SU-DHL-6 (cell line): ENCODE measurements around the gene GCN1.

Experiments used
- H2AFZ ChIP-seq: fragments of 200-600 bp; sonication (generic); 2 replicates; pipeline ENCODE4 v1.6.1; 2014; ENCODE audit warnings: low read depth, mild to moderate bottlenecking, moderate library complexity, mixed read lengths, antibody characterized with exemption, low read length; ENCODE audit not compliant: severe bottlenecking
- H3F3A ChIP-seq: fragments of 200-600 bp; shearing (Covaris generic); 2 replicates; pipeline ENCODE4 v1.6.0; 2016; ENCODE audit warnings: antibody characterized with exemption, mild to moderate bottlenecking; ENCODE audit not compliant: insufficient read depth
- H3K27ac ChIP-seq: fragments of 200-600 bp; sonication (generic); 2 replicates; pipeline ENCODE4 v1.5.1; 2016; ENCODE audit warnings: low read depth, mild to moderate bottlenecking, low read length, moderate library complexity, mixed read lengths
- H3K27me3 ChIP-seq: fragments of 200-600 bp; sonication (generic), shearing (Covaris generic); 2 replicates; pipeline ENCODE4 v1.6.0; 2014; ENCODE audit warnings: mild to moderate bottlenecking, low read length
- H3K36me3 ChIP-seq: fragments of 200-600 bp; sonication (generic); 2 replicates; pipeline ENCODE4 v1.6.1; 2014; ENCODE audit warnings: mild to moderate bottlenecking, low read length, mixed read lengths
- H3K4me2 ChIP-seq: fragments of 300-600, 200-600 bp; shearing (Covaris generic), sonication (generic); 2 replicates; pipeline ENCODE4 v1.6.0; 2014; ENCODE audit warnings: low read length, low read depth, mild to moderate bottlenecking; ENCODE audit not compliant: poor library complexity, severe bottlenecking
- H3K4me3 ChIP-seq: fragments of 200-600 bp; sonication (generic); 2 replicates; pipeline ENCODE4 v1.5.1; 2014; ENCODE audit warnings: antibody characterized with exemption, low read length, mild to moderate bottlenecking, mixed read lengths; ENCODE audit not compliant: insufficient read depth, poor library complexity, severe bottlenecking
- H3K79me2 ChIP-seq: fragments of 200-600 bp; sonication (generic); 2 replicates; pipeline ENCODE4 v1.6.1; 2014; ENCODE audit warnings: mild to moderate bottlenecking, low read length, moderate library complexity; ENCODE audit not compliant: insufficient read depth
- H3K9ac ChIP-seq: fragments of 200-600 bp; sonication (generic); 2 replicates; pipeline ENCODE4 v1.7.0; 2014; ENCODE audit warnings: mild to moderate bottlenecking, low read length
- H3K9me2 ChIP-seq: fragments of 200-600 bp; sonication (generic); replicated peaks from 2 replicates; pipeline ENCODE4 v1.6.1; 2014; ENCODE audit warnings: low read length; ENCODE audit not compliant: insufficient read depth
- H3K9me3 ChIP-seq: fragments of 200-600 bp; sonication (generic); 2 replicates; pipeline ENCODE4 v1.6.1; 2014; ENCODE audit warnings: low read length, mixed read lengths; ENCODE audit not compliant: insufficient read depth
- H4K20me1 ChIP-seq: fragments of 200-600 bp; sonication (generic); 2 replicates; pipeline ENCODE4 v1.6.1; 2014; ENCODE audit warnings: low read depth, mild to moderate bottlenecking, antibody characterized with exemption, low read length, moderate library complexity, mixed read lengths
- CTCF ChIP-seq: fragments of 200-600 bp; sonication (generic); IDR thresholded peaks from one replicate; pipeline ENCODE4 v1.5.1; 2017; ENCODE audit warnings: antibody characterized with exemption, mild to moderate bottlenecking, low read length, moderate library complexity; ENCODE audit not compliant: insufficient read depth, poor library complexity, severe bottlenecking
- EZH2phosphoT487 ChIP-seq: fragments of 200-600 bp; sonication (generic), shearing (Covaris generic); conservative IDR thresholded peaks from 2 replicates; pipeline ENCODE4 v1.6.1; 2018; ENCODE audit warnings: mild to moderate bottlenecking, antibody characterized with exemption, low read length, moderate library complexity, mixed read lengths

The GCN1 gene

GRCh38 chr12:120110550-120111501, 83.7 kb downstream of the GCN1 start:
- Histone ChIP-seq H3K9ac (peak overlapping the region; percentile 56), H3K79me2 (peaks cover 99% of the 10 kb centered on the region), H4K20me1 (peaks cover 7% of the 10 kb centered on the region; the same call in 1 of the 2 replicates), H3K9me3 (no peaks in the 10 kb centered on the region), H3K36me3 (no peaks in the 10 kb centered on the region; the same call in 1 of the 2 replicates), H3F3A (peaks cover 14% of the 10 kb centered on the region), H2AFZ (no peak overlapping the region), H3K9me2 (no peaks in the 10 kb centered on the region), H3K4me2 (peak overlapping the region; percentile 63), H3K27me3 (no peaks in the 10 kb centered on the region), H3K27ac (peak overlapping the region; percentile 88), H3K4me3 (peak overlapping the region; percentile 25)
- TF ChIP-seq CTCF (no peak), EZH2phosphoT487 (no peak)

- Histone ChIP-seq H3K79me2 (peaks cover 99% of the 10 kb centered on the region), H3K4me2 (peak overlapping the region; percentile 63), H3K9ac (peak overlapping the region; percentile 56), H3K27ac (peak overlapping the region; percentile 88), H3K9me2 (no peaks in the 10 kb centered on the region), H3K4me3 (no peak overlapping the region), H3K9me3 (no peaks in the 10 kb centered on the region), H4K20me1 (peaks cover 7% of the 10 kb centered on the region; the same call in 1 of the 2 replicates), H3K36me3 (no peaks in the 10 kb centered on the region), H3K27me3 (no peaks in the 10 kb centered on the region), H2AFZ (no peak overlapping the region), H3F3A (peaks cover 14% of the 10 kb centered on the region)
- TF ChIP-seq EZH2phosphoT487 (no peak), CTCF (no peak)
These were observed 84.8 kb downstream of the GCN1 start for GRCh38 chr12:120109570-120110267.

- no peak for TF ChIP-seq EZH2phosphoT487
- no peak for TF ChIP-seq CTCF
- no peaks in the 10 kb centered on the region for H3K9me3 ChIP-seq
- no peaks in the 10 kb centered on the region for H3K27me3 ChIP-seq
- no peak overlapping the region for H3K9ac ChIP-seq
- H3K9me2 ChIP-seq: no peaks in the 10 kb centered on the region
- H3K27ac ChIP-seq: no peak overlapping the region
- peaks cover 12% of the 10 kb centered on the region for H3F3A ChIP-seq
- peaks cover 100% of the 10 kb centered on the region for H3K79me2 ChIP-seq
- H4K20me1 ChIP-seq: peaks cover 7% of the 10 kb centered on the region; the same call in 1 of the 2 replicates
- no peaks in the 10 kb centered on the region for H3K36me3 ChIP-seq
- no peak overlapping the region for H3K4me2 ChIP-seq
- H2AFZ ChIP-seq: no peak overlapping the region
- no peak overlapping the region for H3K4me3 ChIP-seq
These were observed 88.4 kb downstream of the GCN1 start for GRCh38 chr12:120106151-120106550.
